H54 (cell line): ENCODE measurements around the gene NLRP6.
"Not testable (repeated sequence)": the region's sequence is repeated elsewhere in the genome, so short reads cannot be mapped to it uniquely, and the experiment has no call there.

Experiments
- DNase-seq: peaks from one replicate; pipeline ENCODE4 v3.0.0; 2011; ENCODE audit warnings: low spot score, mixed read lengths; ENCODE audit not compliant: insufficient read length
- FAIRE-seq: peaks from 3 replicates; lab custom pipeline; 2011; peaks lifted over from hg19 to GRCh38; lab: Jason Lieb, UNC
- POLR2A ChIP-seq: IDR thresholded peaks from 2 replicates; pipeline ENCODE4 v1.6.1; 2011; ENCODE audit warnings: low read depth, mild to moderate bottlenecking, low read length

The NLRP6 gene

GRCh38 chr11:324156-324555, 45.9 kb downstream of the NLRP6 start:
- FAIRE-seq (no peak), DNase-seq (no peak)
- no peak for TF ChIP-seq POLR2A

GRCh38 chr11:324593-325517, 46.6 kb downstream of the NLRP6 start:
- not testable (repeated sequence) for FAIRE-seq, DNase-seq

- TF ChIP-seq POLR2A = no peak
- FAIRE-seq (no peak), DNase-seq (no peak)
Measured at GRCh38 chr11:325796-326591, 47.8 kb downstream of the NLRP6 start.

GRCh38 chr11:326592-326841, 48.3 kb downstream of the NLRP6 start:
- TF ChIP-seq POLR2A = no peak
- DNase-seq (no peak), FAIRE-seq (no peak)

- FAIRE-seq (no peak), DNase-seq (no peak)
- no peak for TF ChIP-seq POLR2A
Measured at GRCh38 chr11:326842-327580, 48.8 kb downstream of the NLRP6 start.

- FAIRE-seq (no peak), DNase-seq (no peak)
- TF ChIP-seq POLR2A = no peak
Measured at GRCh38 chr11:327581-327923, 49.3 kb downstream of the NLRP6 start.

- no peak for DNase-seq
- no peak for TF ChIP-seq POLR2A
- no peak for FAIRE-seq
Measured at GRCh38 chr11:328012-328411, 49.8 kb downstream of the NLRP6 start.

- not testable (repeated sequence) for FAIRE-seq, DNase-seq
Measured at GRCh38 chr11:328516-329100, 50.4 kb downstream of the NLRP6 start.

GRCh38 chr11:329886-330253, 51.7 kb downstream of the NLRP6 start:
- DNase-seq (no peak), FAIRE-seq (no peak)
- no peak for TF ChIP-seq POLR2A

GRCh38 chr11:330307-330693, 52.1 kb downstream of the NLRP6 start:
- no peak for FAIRE-seq
- no peak for TF ChIP-seq POLR2A
- DNase-seq = no peak

- DNase-seq (no peak), FAIRE-seq (no peak)
- TF ChIP-seq POLR2A = no peak
Measured at GRCh38 chr11:330694-331357, 52.6 kb downstream of the NLRP6 start.

- DNase-seq = no peak
- FAIRE-seq = no peak
- no peak for TF ChIP-seq POLR2A
Measured at GRCh38 chr11:331358-332060, 53.3 kb downstream of the NLRP6 start.
